Measurements from ENCODE around the gene HIGD1A. TPM values are rescaled to one million over a fixed set of nuclear protein-coding genes. Genes with fewer than 3 reads are reported as not detected.

Gene HIGD1A
- total RNA-seq, 1 donor from 2014 or later = 173 TPM

GRCh38 chr3:42742259-42742658 lies 62.0 kb downstream of the HIGD1A start:
- H3K4me3 ChIP-seq = no peak overlapping the region
- intact Hi-C loops (cut with DNase I) = no loop called here
- no peak overlapping the region for H3K27ac ChIP-seq
- no peaks in the 10 kb centered on the region for H3K27me3 ChIP-seq
- H3K36me3 ChIP-seq = no peaks in the 10 kb centered on the region
- TF ChIP-seq POLR2A (IDR thresholded peaks at IDR 0.05) = no peak
- TF ChIP-seq POLR2AphosphoS5 (IDR thresholded peaks at IDR 0.05; ENCODE audit: insufficient read depth in 1 of 2, low read depth in 1 of 2) = no peak
- peak; percentile 49 to 70 for DNase-seq (ENCODE audit: extremely low spot score in 2 of 2)
- H3K9me3 ChIP-seq = no peaks in the 10 kb centered on the region
- H3K4me1 ChIP-seq = peaks cover 24% of the 10 kb centered on the region

GRCh38 chr3:42741796-42742195 lies 62.5 kb downstream of the HIGD1A start:
- TF ChIP-seq CTCF (IDR thresholded peaks at IDR 0.05) (no peak), POLR2A (IDR thresholded peaks at IDR 0.05) (no peak), POLR2AphosphoS5 (IDR thresholded peaks at IDR 0.05; ENCODE audit: insufficient read depth in 1 of 2, low read depth in 1 of 2) (no peak)
- intact Hi-C loops (cut with DNase I) = no loop called here
- no peaks in the 10 kb centered on the region for H3K36me3 ChIP-seq

GRCh38 chr3:42739401-42740158 lies 64.7 kb downstream of the HIGD1A start:
- intact Hi-C loops (cut with DNase I) = no loop called here
- TF ChIP-seq POLR2AphosphoS5 (IDR thresholded peaks at IDR 0.05; ENCODE audit: insufficient read depth in 1 of 2, low read depth in 1 of 2) = peak in 1 of 2 donors; percentile 16
- no peak for TF ChIP-seq CTCF (IDR thresholded peaks at IDR 0.05)
- TF ChIP-seq POLR2A (IDR thresholded peaks at IDR 0.05) = no peak
- Histone ChIP-seq H3K27me3 (no peaks in the 10 kb centered on the region), H3K9me3 (no peaks in the 10 kb centered on the region), H3K4me1 (no peaks in the 10 kb centered on the region), H3K36me3 (no peaks in the 10 kb centered on the region), H3K27ac (peak overlapping the region; percentile 48), H3K4me3 (no peak overlapping the region)
- peak; percentile 85 for DNase-seq (ENCODE audit: extremely low spot score in 2 of 2)

More at GRCh38 chr3:42741796-42742195, 62.5 kb downstream of the HIGD1A start:
- Histone ChIP-seq H3K9me3 (no peaks in the 10 kb centered on the region), H3K4me1 (peaks cover 19% of the 10 kb centered on the region), H3K27ac (no peak overlapping the region), H3K27me3 (no peaks in the 10 kb centered on the region), H3K4me3 (no peak overlapping the region)
- peak in 1 of 2 donors; percentile 90 for DNase-seq (ENCODE audit: extremely low spot score in 2 of 2)

GRCh38 chr3:42736531-42736930 lies 67.8 kb downstream of the HIGD1A start:
- H3K36me3 ChIP-seq = no peaks in the 10 kb centered on the region
- no peaks in the 10 kb centered on the region for H3K9me3 ChIP-seq
- H3K4me3 ChIP-seq = no peak overlapping the region
- peak in 1 of 2 donors; percentile 70 for DNase-seq (ENCODE audit: extremely low spot score in 2 of 2)
- H3K4me1 ChIP-seq = no peaks in the 10 kb centered on the region
- no peak overlapping the region for H3K27ac ChIP-seq
- TF ChIP-seq CTCF (IDR thresholded peaks at IDR 0.05) (no peak), POLR2AphosphoS5 (IDR thresholded peaks at IDR 0.05; ENCODE audit: insufficient read depth in 1 of 2, low read depth in 1 of 2) (no peak), POLR2A (IDR thresholded peaks at IDR 0.05) (no peak)
- H3K27me3 ChIP-seq = no peaks in the 10 kb centered on the region
- intact Hi-C loops (cut with DNase I) = no loop called here

- DNase-seq (ENCODE audit: extremely low spot score in 2 of 2) = peak in 1 of 2 donors; percentile 67
- H3K27me3 ChIP-seq = no peaks in the 10 kb centered on the region
- H3K27ac ChIP-seq = no peak overlapping the region
- no peaks in the 10 kb centered on the region for H3K36me3 ChIP-seq
- TF ChIP-seq CTCF (IDR thresholded peaks at IDR 0.05) = no peak
- no peak for TF ChIP-seq POLR2A (IDR thresholded peaks at IDR 0.05)
- TF ChIP-seq POLR2AphosphoS5 (IDR thresholded peaks at IDR 0.05; ENCODE audit: insufficient read depth in 1 of 2, low read depth in 1 of 2) = no peak
- no peaks in the 10 kb centered on the region for H3K9me3 ChIP-seq
- H3K4me1 ChIP-seq = no peaks in the 10 kb centered on the region
- no peak overlapping the region for H3K4me3 ChIP-seq
- intact Hi-C loops (cut with DNase I) = no loop called here
These were observed 68.2 kb downstream of the HIGD1A start for GRCh38 chr3:42736081-42736480.

Measured in vagina (tissue), 2 donors.